ENCODE results near the gene GALNT5. TPM values are rescaled to one million over a fixed set of nuclear protein-coding genes. Genes with fewer than 3 reads are reported as not detected.
A peak's percentile ranks its signal among the peaks of the same experiment; 100 is the strongest.

Gene GALNT5
- total RNA-seq, 1 experiment from 2014 or later = 0.08 TPM

- POLR2A ChIA-PET = no interaction called here
Measured at GRCh38 chr2:157256626-157257025, 879 bp upstream of the GALNT5 start.

GRCh38 chr2:157258520-157259326 lies 1.2 kb downstream of the GALNT5 start:
- POLR2A ChIA-PET = no interaction called here
- BruUV-seq (replicated peaks) = no TSS peak
- H3K4me1 ChIP-seq (ENCODE audit: control insufficient read depth, insufficient read depth, low read length) = no peaks in the 10 kb centered on the region
- no peaks in the 10 kb centered on the region for H3K36me3 ChIP-seq (ENCODE audit: control insufficient read depth, insufficient read depth, low read length)
- ATAC-seq = no peak
- DNase-seq (ENCODE audit: low read depth, low spot score) = no peak
- no peak overlapping the region for H3K27ac ChIP-seq (ENCODE audit: low read length)
- no peaks in the 10 kb centered on the region for H3K27me3 ChIP-seq (ENCODE audit: control insufficient read depth, insufficient read depth, low read length)
- TF ChIP-seq REST (IDR thresholded peaks at IDR 0.05; ENCODE audit: insufficient read depth in 1 of 2, low read depth in 2 of 2, low read length in 1 of 2) (no peak), CTCF (IDR thresholded peaks at IDR 0.05) (no peak), TCF7L2 (IDR thresholded peaks at IDR 0.05; ENCODE audit: low read depth, low read length) (no peak), SIN3A (IDR thresholded peaks at IDR 0.05; ENCODE audit: borderline replicate concordance, insufficient read depth, low read depth, low read length) (no peak), POLR2AphosphoS5 (IDR thresholded peaks at IDR 0.05; ENCODE audit: low read depth, low read length) (no peak)
- in situ Hi-C loops (cut with HindIII; ENCODE audit: low pct_unique_long_range_greater_than_20kb, low sequenced_read_pairs) (no loop called here), intact Hi-C loops (cut with micrococcal nuclease; ENCODE audit: unreplicated experiment) (no loop called here)
- no peaks in the 10 kb centered on the region for H3K9me3 ChIP-seq (ENCODE audit: control insufficient read depth, insufficient read depth, low read depth, low read length)
- H3K4me3 ChIP-seq (ENCODE audit: low read depth in 2 of 2, low read length in 2 of 2) = peak overlapping the region in 1 of 2 experiments; percentile 24; a peak in 1 of 4 replicates
- CTCF ChIA-PET = no interaction called here

More at GRCh38 chr2:157256626-157257025, 879 bp upstream of the GALNT5 start:
- DNase-seq (ENCODE audit: low read depth, low spot score) = no peak
- CTCF ChIA-PET = no interaction called here
- in situ Hi-C loops (cut with HindIII; ENCODE audit: low pct_unique_long_range_greater_than_20kb, low sequenced_read_pairs) (no loop called here), intact Hi-C loops (cut with micrococcal nuclease; ENCODE audit: unreplicated experiment) (no loop called here)
- TF ChIP-seq CTCF (IDR thresholded peaks at IDR 0.05) (no peak), REST (IDR thresholded peaks at IDR 0.05; ENCODE audit: insufficient read depth in 1 of 2, low read depth in 2 of 2, low read length in 1 of 2) (no peak), SIN3A (IDR thresholded peaks at IDR 0.05; ENCODE audit: borderline replicate concordance, insufficient read depth, low read depth, low read length) (no peak), TCF7L2 (IDR thresholded peaks at IDR 0.05; ENCODE audit: low read depth, low read length) (no peak)
- no peaks in the 10 kb centered on the region for H3K36me3 ChIP-seq (ENCODE audit: control insufficient read depth, insufficient read depth, low read length)
- H3K4me1 ChIP-seq (ENCODE audit: control insufficient read depth, insufficient read depth, low read length) = no peaks in the 10 kb centered on the region
- H3K27ac ChIP-seq (ENCODE audit: low read length) = no peak overlapping the region
- no TSS peak for BruUV-seq (replicated peaks)
- no peaks in the 10 kb centered on the region for H3K9me3 ChIP-seq (ENCODE audit: control insufficient read depth, insufficient read depth, low read depth, low read length)
- no peak overlapping the region for H3K4me3 ChIP-seq (ENCODE audit: low read depth in 2 of 2, low read length in 2 of 2)
- no peak for ATAC-seq
- H3K27me3 ChIP-seq (ENCODE audit: control insufficient read depth, insufficient read depth, low read length) = no peaks in the 10 kb centered on the region

Measured in Panc1 (cell line).